Neural progenitor cell (in vitro differentiated cells): ENCODE results near the gene SEPTIN8. TPM values are rescaled to one million over a fixed set of nuclear protein-coding genes. Genes with fewer than 3 reads are reported as not detected.

ENCODE experiments used
- DNase-seq: peaks from one replicate; pipeline ENCODE4 v3.0.0-alpha.2; 2016; ENCODE audit warnings: low spot score
- H2AFZ ChIP-seq: fragments of 200-600 bp; sonication (generic); replicated peaks from 2 replicates; pipeline ENCODE4 v1.6.1; 2016; ENCODE audit warnings: antibody characterized with exemption
- H3F3A ChIP-seq: fragments of 200-600 bp; sonication (generic); 2 replicates; pipeline ENCODE4 v1.6.1; 2016; ENCODE audit warnings: antibody characterized with exemption, low read depth
- H3K27ac ChIP-seq: fragments of 200-600 bp; sonication (generic); 2 replicates; pipeline ENCODE4 v1.5.1; 2016; ENCODE audit warnings: mild to moderate bottlenecking
- H3K27me3 ChIP-seq: fragments of 200-600 bp; sonication (generic); 2 replicates; pipeline ENCODE4 v1.6.1; 2016; ENCODE audit warnings: mild to moderate bottlenecking, moderate library complexity
- H3K36me3 ChIP-seq: fragments of 200-600 bp; sonication (generic); 2 replicates; pipeline ENCODE4 v1.5.1; 2016
- H3K4me1 ChIP-seq: fragments of 200-600 bp; sonication (generic); 2 replicates; pipeline ENCODE4 v1.6.1; 2016; ENCODE audit warnings: mixed run types
- H3K4me2 ChIP-seq: fragments of 200-600 bp; sonication (generic); 2 replicates; pipeline ENCODE4 v1.6.1; 2016
- H3K4me3 ChIP-seq: fragments of 200-600 bp; sonication (generic); 2 replicates; pipeline ENCODE4 v1.5.1; 2016
- H3K79me2 ChIP-seq: fragments of 200-600 bp; sonication (generic); 2 replicates; pipeline ENCODE4 v1.6.1; 2016; ENCODE audit warnings: low read depth
- H3K9ac ChIP-seq: fragments of 200-600 bp; sonication (generic); 2 replicates; pipeline ENCODE4 v1.6.1; 2016
- H3K9me3 ChIP-seq: fragments of 200-600 bp; sonication (generic); 2 replicates; pipeline ENCODE4 v1.5.1; 2016; ENCODE audit warnings: low read depth
- H4K20me1 ChIP-seq: fragments of 200-600 bp; sonication (generic); 2 replicates; pipeline ENCODE4 v1.6.1; 2016; ENCODE audit warnings: low read depth
- H3K27ac Mint-ChIP-seq: 3 replicates; pipeline ENCODE4 v1.8.0; 2021; ENCODE audit warnings: mixed read lengths
- H3K27me3 Mint-ChIP-seq: 2 replicates; pipeline ENCODE4 v1.8.0; 2022; ENCODE audit warnings: low read depth, mild to moderate bottlenecking, inconsistent platforms, moderate library complexity, mixed read lengths; ENCODE audit not compliant: insufficient read depth
- H3K36me3 Mint-ChIP-seq: 3 replicates; pipeline ENCODE4 v1.8.0; 2021; ENCODE audit warnings: mixed read lengths
- H3K4me1 Mint-ChIP-seq: 3 replicates; pipeline ENCODE4 v1.8.0; 2021; ENCODE audit warnings: mixed read lengths
- H3K4me3 Mint-ChIP-seq: 3 replicates; pipeline ENCODE4 v1.8.0; 2021; ENCODE audit warnings: mild to moderate bottlenecking, moderate library complexity, mixed read lengths
- H3K9me3 Mint-ChIP-seq: 3 replicates; pipeline ENCODE4 v1.8.0; 2020; ENCODE audit warnings: mixed read lengths
- CTCF ChIP-seq: fragments of 200-600 bp; sonication (generic); IDR thresholded peaks from 2 replicates; pipeline ENCODE4 v1.5.1; 2017; ENCODE audit warnings: antibody characterized with exemption, mild to moderate bottlenecking
- EZH2 ChIP-seq: fragments of 200-600 bp; sonication (generic); IDR thresholded peaks from 2 replicates; pipeline ENCODE4 v1.6.1; 2017; ENCODE audit warnings: antibody characterized with exemption, mild to moderate bottlenecking, moderate library complexity
- EZH2phosphoT487 ChIP-seq: fragments of 200-600 bp; sonication (generic); IDR thresholded peaks from 2 replicates; pipeline ENCODE4 v1.6.1; 2017; ENCODE audit warnings: antibody characterized with exemption
- total RNA-seq: library from RNA; depleted of rRNA; stranded (reverse); fragments of >200 nt; gene quantifications from 2 replicates; pipeline ENCODE4 v1.2.3, GENCODE V29; 2015; ENCODE audit warnings: low replicate concordance

Gene SEPTIN8
- total RNA-seq, 1 donor from 2014 or later = 39.9 TPM

GRCh38 chr5:132747616-132748440, 29.2 kb downstream of the SEPTIN8 start:
- Histone ChIP-seq H3K9me3 (no peaks in the 10 kb centered on the region), H4K20me1 (no peaks in the 10 kb centered on the region), H3K36me3 (no peaks in the 10 kb centered on the region), H2AFZ (peak overlapping the region; percentile 94), H3K4me1 (peaks cover under 1% of the 10 kb centered on the region), H3K4me2 (peak overlapping the region; percentile 87), H3K27me3 (peaks cover 95% of the 10 kb centered on the region), H3F3A (peaks cover 17% of the 10 kb centered on the region), H3K4me3 (peak overlapping the region; percentile 57), H3K9ac (no peak overlapping the region), H3K79me2 (no peaks in the 10 kb centered on the region), H3K27ac (no peak overlapping the region)
- no peak for TF ChIP-seq CTCF
- peak; percentile 100 for TF ChIP-seq EZH2
- TF ChIP-seq EZH2phosphoT487 = peak; percentile 99
- H3K4me1 Mint-ChIP-seq = peaks cover 2% of the 10 kb centered on the region
- peak overlapping the region; percentile 62 for H3K4me3 Mint-ChIP-seq
- no peak overlapping the region for H3K27ac Mint-ChIP-seq
- H3K9me3 Mint-ChIP-seq = peaks cover 6% of the 10 kb centered on the region
- DNase-seq = peak; percentile 60
- peaks cover 2% of the 10 kb centered on the region for H3K36me3 Mint-ChIP-seq
- H3K27me3 Mint-ChIP-seq = peaks cover 47% of the 10 kb centered on the region

- peak within 1 kb of the TSS; percentile 80 for H3K4me3 Mint-ChIP-seq
- Histone ChIP-seq H3K36me3 (no peaks in the 10 kb centered on the region), H2AFZ (peak within 1 kb of the TSS; percentile 94), H3K4me3 (peak within 1 kb of the TSS; percentile 57), H3K9ac (no peak within 1 kb of the TSS), H3K4me2 (peak within 1 kb of the TSS; percentile 87), H3K9me3 (no peaks in the 10 kb centered on the region), H3K27me3 (peaks cover 94% of the 10 kb centered on the region), H3F3A (peaks cover 17% of the 10 kb centered on the region), H3K27ac (no peak within 1 kb of the TSS), H3K4me1 (no peaks in the 10 kb centered on the region), H3K79me2 (no peaks in the 10 kb centered on the region), H4K20me1 (no peaks in the 10 kb centered on the region)
- no peak within 1 kb of the TSS for H3K27ac Mint-ChIP-seq
- H3K9me3 Mint-ChIP-seq = peaks cover 6% of the 10 kb centered on the region
- H3K36me3 Mint-ChIP-seq = peaks cover 2% of the 10 kb centered on the region
- TF ChIP-seq EZH2phosphoT487 (no peak), EZH2 (no peak), CTCF (peak; percentile 66)
- peaks cover 47% of the 10 kb centered on the region for H3K27me3 Mint-ChIP-seq
- DNase-seq = peak; percentile 70
- peaks cover 2% of the 10 kb centered on the region for H3K4me1 Mint-ChIP-seq
Observed at GRCh38 chr5:132746954-132747615, 30.0 kb downstream of the SEPTIN8 start, which contains the start of gene CCNI2. CCNI2 (plus strand) TSS chr5:132747426; CDS start chr5:132747496, 70 bp downstream.

GRCh38 chr5:132746592-132746953, 30.5 kb downstream of the SEPTIN8 start:
- Histone ChIP-seq H3K27ac (no peak overlapping the region), H3K36me3 (no peaks in the 10 kb centered on the region), H4K20me1 (no peaks in the 10 kb centered on the region), H3K27me3 (peaks cover 94% of the 10 kb centered on the region), H3F3A (peaks cover 17% of the 10 kb centered on the region), H3K4me2 (peak overlapping the region; percentile 87), H3K9me3 (no peaks in the 10 kb centered on the region), H2AFZ (no peak overlapping the region), H3K4me3 (peak overlapping the region; percentile 57), H3K79me2 (no peaks in the 10 kb centered on the region), H3K9ac (no peak overlapping the region), H3K4me1 (no peaks in the 10 kb centered on the region)
- Mint-ChIP-seq H3K27me3 (peaks cover 44% of the 10 kb centered on the region), H3K36me3 (peaks cover 2% of the 10 kb centered on the region), H3K4me3 (peak overlapping the region; percentile 80), H3K9me3 (peaks cover 6% of the 10 kb centered on the region), H3K27ac (no peak overlapping the region), H3K4me1 (peaks cover 2% of the 10 kb centered on the region)
- DNase-seq = no peak
- TF ChIP-seq EZH2 = no peak
- no peak for TF ChIP-seq EZH2phosphoT487
- TF ChIP-seq CTCF = no peak
